Activated T-helper 1 cell treated with Interleukin-2 at 50 U/mL for 16 hours (primary cell): ENCODE measurements around the gene CDH26.
A peak's percentile ranks its signal among the peaks of the same experiment; 100 is the strongest.

Experiments
- DNase-seq: peaks from one replicate; pipeline ENCODE4 v3.0.0-alpha.2; 2020; ENCODE audit warnings: low read depth

CDH26 gene

GRCh38 chr20:59958123-59958522 is at the start of gene CDH26:
CDH26 (plus strand) TSS chr20:59958423; CDS start chr20:59958727, 304 bp downstream.
- no peak for DNase-seq

- no peak for DNase-seq
Observed at GRCh38 chr20:59908855-59909254, 49.4 kb upstream of the CDH26 start.

GRCh38 chr20:59911041-59911440 is 47.2 kb upstream of the CDH26 start:
- no peak for DNase-seq

GRCh38 chr20:59912609-59913008 is 45.6 kb upstream of the CDH26 start:
- DNase-seq = no peak

GRCh38 chr20:59920944-59921343 is 37.3 kb upstream of the CDH26 start:
- DNase-seq = no peak

- DNase-seq = no peak
Observed at GRCh38 chr20:59923514-59923913, 34.7 kb upstream of the CDH26 start.

GRCh38 chr20:59925359-59925758 is 32.9 kb upstream of the CDH26 start:
- DNase-seq = no peak

- no peak for DNase-seq
Observed at GRCh38 chr20:59925899-59926298, 32.3 kb upstream of the CDH26 start.

- no peak for DNase-seq
Observed at GRCh38 chr20:59931511-59932312, 26.5 kb upstream of the CDH26 start.

- DNase-seq = no peak
Observed at GRCh38 chr20:59932616-59933295, 25.5 kb upstream of the CDH26 start.

GRCh38 chr20:59933296-59933848 is 24.9 kb upstream of the CDH26 start, which contains the start of gene SYCP2:
SYCP2 (minus strand) TSS chr20:59933637; CDS start chr20:59922413, 11,224 bp downstream.
- DNase-seq = peak; percentile 55

GRCh38 chr20:59933849-59934585 is 24.2 kb upstream of the CDH26 start:
- peak; percentile 65 for DNase-seq

- no peak for DNase-seq
Observed at GRCh38 chr20:59935457-59936185, 22.6 kb upstream of the CDH26 start.

- DNase-seq = no peak
Observed at GRCh38 chr20:59936409-59936808, 21.8 kb upstream of the CDH26 start.

GRCh38 chr20:59937150-59937549 is 21.1 kb upstream of the CDH26 start:
- DNase-seq = no peak

GRCh38 chr20:59938221-59938620 is 20.0 kb upstream of the CDH26 start:
- DNase-seq = no peak

- DNase-seq = no peak
Observed at GRCh38 chr20:59938696-59939051, 19.5 kb upstream of the CDH26 start.

GRCh38 chr20:59939052-59939878 is 19.0 kb upstream of the CDH26 start:
- no peak for DNase-seq

GRCh38 chr20:59939879-59940128 is 18.4 kb upstream of the CDH26 start:
- no peak for DNase-seq

- DNase-seq = peak; percentile 84
Observed at GRCh38 chr20:59940129-59940955, 17.9 kb upstream of the CDH26 start, which contains the start of the genes FAM217B and PPP1R3D. FAM217B (plus strand) TSS chr20:59940389; CDS start chr20:59943944, 3,555 bp downstream. PPP1R3D (minus strand) TSS chr20:59940305; CDS start chr20:59939931, 374 bp downstream.
